ENCODE measurements around the gene TOR1AIP1. TPM values are rescaled to one million over a fixed set of nuclear protein-coding genes. Genes with fewer than 3 reads are reported as not detected.

TOR1AIP1 gene
- total RNA-seq, 1 donor from 2014 or later: 21.6 TPM

- H3K9me3 ChIP-seq (ENCODE audit: low read depth): no peaks in the 10 kb centered on the region
These were observed 1.7 kb downstream of the TOR1AIP1 start for GRCh38 chr1:179883745-179884138.

GRCh38 chr1:179888071-179888470, 6.0 kb downstream of the TOR1AIP1 start:
- Mint-ChIP-seq H3K27me3 (ENCODE audit: insufficient read depth, low read depth) (no peaks in the 10 kb centered on the region), H3K36me3 (no peaks in the 10 kb centered on the region), H3K4me3 (no peak overlapping the region), H3K27ac (no peak overlapping the region), H3K4me1 (peaks cover 12% of the 10 kb centered on the region), H3K9me3 (no peaks in the 10 kb centered on the region)
- Histone ChIP-seq H3K4me2 (no peak overlapping the region), H3F3A (ENCODE audit: low read depth) (peaks cover 11% of the 10 kb centered on the region), H3K79me2 (ENCODE audit: low read depth) (peaks cover 22% of the 10 kb centered on the region), H3K4me3 (no peak overlapping the region), H4K20me1 (ENCODE audit: low read depth) (no peaks in the 10 kb centered on the region), H3K4me1 (peaks cover 9% of the 10 kb centered on the region), H2AFZ (replicated peaks) (no peak overlapping the region), H3K9ac (no peak overlapping the region), H3K27me3 (no peaks in the 10 kb centered on the region), H3K9me3 (ENCODE audit: low read depth) (no peaks in the 10 kb centered on the region), H3K27ac (no peak overlapping the region), H3K36me3 (peaks cover 11% of the 10 kb centered on the region)
- TF ChIP-seq CTCF (IDR thresholded peaks at IDR 0.05): no peak
- TF ChIP-seq EZH2 (IDR thresholded peaks at IDR 0.05): no peak
- no peak for DNase-seq (ENCODE audit: low spot score)

More at GRCh38 chr1:179883745-179884138, 1.7 kb downstream of the TOR1AIP1 start:
- Mint-ChIP-seq H3K27me3 (ENCODE audit: insufficient read depth, low read depth) (no peaks in the 10 kb centered on the region), H3K9me3 (no peaks in the 10 kb centered on the region), H3K27ac (peak overlapping the region; percentile 78), H3K4me3 (peak overlapping the region; percentile 99), H3K36me3 (no peaks in the 10 kb centered on the region), H3K4me1 (peaks cover 24% of the 10 kb centered on the region)
- peak; percentile 37 for DNase-seq (ENCODE audit: low spot score)
- Histone ChIP-seq H4K20me1 (ENCODE audit: low read depth) (no peaks in the 10 kb centered on the region), H3F3A (ENCODE audit: low read depth) (peaks cover 28% of the 10 kb centered on the region), H3K4me1 (peaks cover 15% of the 10 kb centered on the region), H3K4me2 (peak overlapping the region; percentile 88), H3K27ac (no peak overlapping the region), H2AFZ (replicated peaks) (peak overlapping the region; percentile 93), H3K79me2 (ENCODE audit: low read depth) (peaks cover 22% of the 10 kb centered on the region), H3K4me3 (peak overlapping the region; percentile 90), H3K9ac (peak overlapping the region; percentile 91), H3K27me3 (no peaks in the 10 kb centered on the region), H3K36me3 (peaks cover 11% of the 10 kb centered on the region)
- TF ChIP-seq CTCF (IDR thresholded peaks at IDR 0.05) (no peak), EZH2phosphoT487 (IDR thresholded peaks at IDR 0.05) (no peak), EZH2 (IDR thresholded peaks at IDR 0.05) (no peak)

DNA sequence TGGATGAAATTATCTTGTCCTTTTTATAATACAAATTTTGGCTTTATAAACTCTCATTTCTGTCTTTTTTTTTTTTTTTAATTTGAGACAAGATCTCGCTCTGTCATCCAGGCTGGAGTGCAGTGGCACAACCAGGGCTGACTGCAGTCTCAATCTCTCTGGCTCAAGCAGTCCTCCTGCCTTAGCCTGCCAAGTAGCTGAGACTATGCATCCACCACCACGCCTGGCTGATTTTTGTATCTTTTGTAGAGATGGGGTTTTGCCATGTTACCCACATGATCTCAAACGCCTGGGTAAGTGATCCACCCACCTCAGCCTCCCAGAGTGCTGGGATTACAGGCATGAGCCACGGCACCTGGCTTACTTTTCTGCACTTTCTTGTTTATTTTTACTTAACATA, 7.5 kb downstream of the TOR1AIP1 start:
- Histone ChIP-seq H3K4me3 (no peak overlapping the region), H4K20me1 (ENCODE audit: low read depth) (no peaks in the 10 kb centered on the region), H3K4me1 (peaks cover under 1% of the 10 kb centered on the region), H3K4me2 (no peak overlapping the region), H3K27me3 (no peaks in the 10 kb centered on the region), H3F3A (ENCODE audit: low read depth) (no peaks in the 10 kb centered on the region), H3K27ac (no peak overlapping the region), H2AFZ (replicated peaks) (no peak overlapping the region), H3K9me3 (ENCODE audit: low read depth) (no peaks in the 10 kb centered on the region), H3K9ac (no peak overlapping the region), H3K79me2 (ENCODE audit: low read depth) (peaks cover 10% of the 10 kb centered on the region), H3K36me3 (peaks cover 10% of the 10 kb centered on the region)
- Mint-ChIP-seq H3K4me1 (peaks cover 4% of the 10 kb centered on the region), H3K4me3 (no peak overlapping the region), H3K9me3 (no peaks in the 10 kb centered on the region), H3K36me3 (peaks cover 2% of the 10 kb centered on the region), H3K27ac (no peak overlapping the region), H3K27me3 (ENCODE audit: insufficient read depth, low read depth) (no peaks in the 10 kb centered on the region)
- TF ChIP-seq EZH2 (IDR thresholded peaks at IDR 0.05): no peak
- TF ChIP-seq CTCF (IDR thresholded peaks at IDR 0.05): no peak
- TF ChIP-seq EZH2phosphoT487 (IDR thresholded peaks at IDR 0.05): no peak
- DNase-seq (ENCODE audit: low spot score): no peak
